Kasumi-1 (cell line): ENCODE data around the gene PTGIS.

Source experiments
- DNase-seq, 2 experiments: peaks; one replicate each; lab custom pipeline; 2025; lab: John Stamatoyannopoulos, UW

Gene PTGIS

GRCh38 chr20:49469060-49469459, 98.9 kb downstream of the PTGIS start:
- DNase-seq = no peak

- no peak for DNase-seq
Measured at GRCh38 chr20:49468412-49468811, 99.5 kb downstream of the PTGIS start.

GRCh38 chr20:49466114-49466912, 101.6 kb downstream of the PTGIS start:
- DNase-seq = no peak

GRCh38 chr20:49464556-49464955, 103.4 kb downstream of the PTGIS start:
- no peak for DNase-seq

GRCh38 chr20:49462626-49463025, 105.3 kb downstream of the PTGIS start:
- DNase-seq = no peak

- no peak for DNase-seq
Measured at GRCh38 chr20:49461894-49462620, 105.9 kb downstream of the PTGIS start.

GRCh38 chr20:49460916-49461315, 107.0 kb downstream of the PTGIS start:
- no peak for DNase-seq

- DNase-seq = no peak
Measured at GRCh38 chr20:49460131-49460530, 107.8 kb downstream of the PTGIS start.

- DNase-seq = no peak
Measured at GRCh38 chr20:49459684-49460083, 108.3 kb downstream of the PTGIS start.

GRCh38 chr20:49457444-49457843, 110.5 kb downstream of the PTGIS start:
- DNase-seq = no peak

GRCh38 chr20:49456646-49457045, 111.3 kb downstream of the PTGIS start:
- no peak for DNase-seq

- DNase-seq = no peak
Measured at GRCh38 chr20:49455691-49456090, 112.2 kb downstream of the PTGIS start.
